ENCODE data around the gene ZFP90. TPM values are rescaled to one million over a fixed set of nuclear protein-coding genes. Genes with fewer than 3 reads are reported as not detected.

Gene ZFP90
- total RNA-seq, 1 donor from 2014 or later, result 87.0 TPM

DNA sequence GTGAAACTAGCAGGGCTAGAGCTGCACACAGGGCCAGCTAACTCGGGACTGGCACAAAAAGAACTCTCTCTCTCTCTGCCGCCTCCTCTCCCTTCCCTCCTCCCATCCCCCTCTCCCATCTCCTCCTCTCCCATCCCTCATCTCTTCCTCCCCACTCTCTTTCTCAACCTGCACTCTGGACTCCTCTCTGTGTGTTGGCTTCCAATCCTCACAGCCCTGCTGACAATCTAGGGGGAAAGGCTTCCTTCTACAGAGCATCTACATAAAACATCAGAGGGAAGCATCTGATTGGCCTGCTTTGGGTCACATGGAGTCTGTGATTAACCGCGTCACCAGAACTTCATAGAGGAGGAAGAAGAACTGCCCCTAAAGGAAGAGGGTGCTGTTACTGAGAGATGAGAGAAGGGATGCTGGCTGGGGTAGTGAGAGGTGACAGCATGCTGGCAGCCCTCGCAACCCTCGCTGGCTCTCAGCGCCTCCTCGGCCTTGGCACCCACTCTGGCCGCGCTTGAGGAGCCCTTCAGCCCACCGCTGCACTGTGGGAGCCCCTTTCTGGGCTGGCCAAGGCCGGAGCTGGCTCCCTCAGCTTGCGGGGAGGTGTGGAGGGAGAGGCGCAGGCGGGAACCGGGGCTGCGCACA, 12.8 kb upstream of the ZFP90 start:
- no peaks in the 10 kb centered on the region for H3K36me3 Mint-ChIP-seq (ENCODE audit: unreplicated experiment)
- H3K4me1 Mint-ChIP-seq (ENCODE audit: low read depth, unreplicated experiment), result no peaks in the 10 kb centered on the region

DNA sequence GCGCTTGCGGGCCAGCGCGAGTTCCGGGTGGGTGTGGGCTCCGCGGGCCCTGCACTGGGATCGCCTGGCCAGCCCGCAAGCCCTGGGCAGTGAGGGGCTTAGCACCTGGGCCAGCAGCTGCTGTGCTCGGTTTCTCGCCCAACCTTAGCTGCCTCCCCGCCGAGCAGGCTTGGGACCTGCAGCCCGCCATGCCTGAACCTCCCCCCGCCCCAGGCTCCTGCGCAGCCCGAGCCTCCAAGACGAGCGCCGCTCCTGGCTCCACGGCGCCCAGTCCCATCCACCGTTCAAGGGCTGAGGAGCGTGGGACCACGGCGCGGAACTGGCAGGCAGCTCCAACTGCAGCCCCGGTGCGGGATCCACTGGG, 12.3 kb upstream of the ZFP90 start:
- Mint-ChIP-seq H3K27ac (ENCODE audit: unreplicated experiment) (no peak overlapping the region), H3K27me3 (ENCODE audit: unreplicated experiment) (peaks cover 6% of the 10 kb centered on the region), H3K9me3 (ENCODE audit: unreplicated experiment) (peaks cover 3% of the 10 kb centered on the region), H3K4me1 (ENCODE audit: low read depth, unreplicated experiment) (no peaks in the 10 kb centered on the region), H3K36me3 (ENCODE audit: unreplicated experiment) (no peaks in the 10 kb centered on the region), H3K4me3 (ENCODE audit: unreplicated experiment) (no peak overlapping the region)
- no peak for DNase-seq
- TF ChIP-seq, protein P1, sequence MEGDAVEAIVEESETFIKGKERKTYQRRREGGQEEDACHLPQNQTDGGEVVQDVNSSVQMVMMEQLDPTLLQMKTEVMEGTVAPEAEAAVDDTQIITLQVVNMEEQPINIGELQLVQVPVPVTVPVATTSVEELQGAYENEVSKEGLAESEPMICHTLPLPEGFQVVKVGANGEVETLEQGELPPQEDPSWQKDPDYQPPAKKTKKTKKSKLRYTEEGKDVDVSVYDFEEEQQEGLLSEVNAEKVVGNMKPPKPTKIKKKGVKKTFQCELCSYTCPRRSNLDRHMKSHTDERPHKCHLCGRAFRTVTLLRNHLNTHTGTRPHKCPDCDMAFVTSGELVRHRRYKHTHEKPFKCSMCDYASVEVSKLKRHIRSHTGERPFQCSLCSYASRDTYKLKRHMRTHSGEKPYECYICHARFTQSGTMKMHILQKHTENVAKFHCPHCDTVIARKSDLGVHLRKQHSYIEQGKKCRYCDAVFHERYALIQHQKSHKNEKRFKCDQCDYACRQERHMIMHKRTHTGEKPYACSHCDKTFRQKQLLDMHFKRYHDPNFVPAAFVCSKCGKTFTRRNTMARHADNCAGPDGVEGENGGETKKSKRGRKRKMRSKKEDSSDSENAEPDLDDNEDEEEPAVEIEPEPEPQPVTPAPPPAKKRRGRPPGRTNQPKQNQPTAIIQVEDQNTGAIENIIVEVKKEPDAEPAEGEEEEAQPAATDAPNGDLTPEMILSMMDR (IDR thresholded peaks at IDR 0.05; ENCODE audit: partially characterized antibody, unreplicated experiment), result no peak

More for the DNA sequence above, 12.8 kb upstream of the ZFP90 start:
- TF ChIP-seq, protein P1 (IDR thresholded peaks at IDR 0.05; ENCODE audit: partially characterized antibody, unreplicated experiment), result no peak
- peaks cover 3% of the 10 kb centered on the region for H3K9me3 Mint-ChIP-seq (ENCODE audit: unreplicated experiment)
- H3K4me3 Mint-ChIP-seq (ENCODE audit: unreplicated experiment), result no peak overlapping the region
- H3K27ac Mint-ChIP-seq (ENCODE audit: unreplicated experiment), result no peak overlapping the region
- H3K27me3 Mint-ChIP-seq (ENCODE audit: unreplicated experiment), result peaks cover 8% of the 10 kb centered on the region
- DNase-seq, result no peak

DNA sequence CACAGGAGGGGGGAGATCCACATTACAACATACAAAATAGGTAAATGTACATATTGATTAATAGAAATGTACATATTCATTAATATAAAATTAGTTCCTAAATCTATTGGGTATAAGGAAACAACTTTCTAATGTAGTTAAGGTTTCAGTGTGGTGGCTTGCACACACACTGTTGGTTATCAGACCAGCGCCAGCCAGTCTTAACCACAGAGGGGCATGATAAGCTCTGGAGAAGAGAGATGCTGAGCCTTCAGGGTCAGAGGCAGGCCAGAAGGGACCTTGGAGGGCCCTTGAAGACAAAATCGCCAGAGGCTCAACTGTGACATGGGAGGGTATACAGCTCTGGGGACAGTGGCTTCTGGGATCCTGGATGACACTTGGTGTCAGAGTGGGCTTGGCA, 10.9 kb upstream of the ZFP90 start:
- H3K36me3 Mint-ChIP-seq (ENCODE audit: unreplicated experiment), result peaks cover 8% of the 10 kb centered on the region
- TF ChIP-seq, protein P1 (IDR thresholded peaks at IDR 0.05; ENCODE audit: partially characterized antibody, unreplicated experiment), result no peak
- DNase-seq, result no peak
- H3K4me3 Mint-ChIP-seq (ENCODE audit: unreplicated experiment), result no peak overlapping the region
- peaks cover 8% of the 10 kb centered on the region for H3K27me3 Mint-ChIP-seq (ENCODE audit: unreplicated experiment)
- H3K27ac Mint-ChIP-seq (ENCODE audit: unreplicated experiment), result no peak overlapping the region
- H3K9me3 Mint-ChIP-seq (ENCODE audit: unreplicated experiment), result peaks cover 2% of the 10 kb centered on the region
- no peaks in the 10 kb centered on the region for H3K4me1 Mint-ChIP-seq (ENCODE audit: low read depth, unreplicated experiment)

DNA sequence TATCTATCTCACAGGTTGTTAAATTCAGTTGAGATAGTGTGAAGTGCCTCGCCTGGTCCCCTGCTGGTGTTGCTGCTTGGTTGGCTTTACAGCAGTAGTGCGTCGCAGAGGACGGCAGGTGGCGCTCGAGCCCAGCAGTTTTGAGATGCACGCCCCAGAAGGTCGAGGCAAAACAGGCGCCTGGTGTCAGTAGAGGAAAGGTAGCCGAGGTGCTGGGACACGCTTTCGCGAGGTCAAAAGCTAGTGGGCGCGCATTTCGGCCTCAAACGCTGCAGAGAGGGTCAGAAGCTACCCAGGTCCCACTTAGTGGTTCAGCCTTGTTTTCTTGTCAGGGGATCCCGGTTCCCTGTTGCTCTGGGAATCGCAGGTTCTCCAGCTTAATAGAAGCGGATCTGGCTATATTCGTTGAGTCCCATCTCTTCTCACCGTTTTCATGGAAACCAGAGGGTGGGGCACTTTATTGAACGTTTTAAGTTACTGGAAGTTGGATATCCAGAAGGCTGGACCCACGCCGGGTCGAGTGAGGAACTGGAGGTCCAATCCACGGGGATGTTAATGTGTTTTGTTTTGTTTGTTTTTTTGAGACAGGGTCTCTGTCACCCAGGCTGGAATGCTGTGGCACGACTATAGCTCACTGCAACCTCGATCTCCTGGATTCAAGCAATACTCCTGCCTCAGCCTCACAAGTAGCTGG, 10.3 kb upstream of the ZFP90 start:
- peak; percentile 89 for DNase-seq
- H3K27ac Mint-ChIP-seq (ENCODE audit: unreplicated experiment), result peak overlapping the region; percentile 48
- no peaks in the 10 kb centered on the region for H3K4me1 Mint-ChIP-seq (ENCODE audit: low read depth, unreplicated experiment)
- H3K27me3 Mint-ChIP-seq (ENCODE audit: unreplicated experiment), result peaks cover 10% of the 10 kb centered on the region
- peak overlapping the region; percentile 94 for H3K4me3 Mint-ChIP-seq (ENCODE audit: unreplicated experiment)
- TF ChIP-seq, protein P1 (IDR thresholded peaks at IDR 0.05; ENCODE audit: partially characterized antibody, unreplicated experiment), result peak; percentile 93
- H3K36me3 Mint-ChIP-seq (ENCODE audit: unreplicated experiment), result peaks cover 14% of the 10 kb centered on the region
- H3K9me3 Mint-ChIP-seq (ENCODE audit: unreplicated experiment), result peaks cover 2% of the 10 kb centered on the region

DNA sequence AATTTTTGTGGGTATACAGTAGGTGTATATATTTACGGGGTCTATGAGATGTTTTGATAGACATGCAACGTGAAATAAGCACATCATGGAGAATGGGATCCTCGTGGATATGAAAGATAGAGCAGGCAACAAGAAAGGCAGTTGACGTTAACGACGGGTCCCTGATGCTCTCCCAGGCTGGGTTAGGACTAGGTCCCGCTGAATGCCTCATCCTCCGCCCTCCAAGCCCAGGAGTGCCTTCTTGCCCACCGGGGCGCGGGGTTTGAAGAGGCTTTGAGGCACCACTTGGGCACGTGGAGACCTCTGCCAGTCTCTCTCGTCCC, 9.5 kb upstream of the ZFP90 start:
- TF ChIP-seq, protein P1 (IDR thresholded peaks at IDR 0.05; ENCODE audit: partially characterized antibody, unreplicated experiment), result no peak
- H3K4me1 Mint-ChIP-seq (ENCODE audit: low read depth, unreplicated experiment), result no peaks in the 10 kb centered on the region
- H3K4me3 Mint-ChIP-seq (ENCODE audit: unreplicated experiment), result peak overlapping the region; percentile 94
- peaks cover 10% of the 10 kb centered on the region for H3K27me3 Mint-ChIP-seq (ENCODE audit: unreplicated experiment)
- no peak overlapping the region for H3K27ac Mint-ChIP-seq (ENCODE audit: unreplicated experiment)
- DNase-seq, result no peak
- peaks cover 17% of the 10 kb centered on the region for H3K36me3 Mint-ChIP-seq (ENCODE audit: unreplicated experiment)
- H3K9me3 Mint-ChIP-seq (ENCODE audit: unreplicated experiment), result peaks cover 4% of the 10 kb centered on the region
